Measurements from ENCODE around the gene STMND1. TPM values are rescaled to one million over a fixed set of nuclear protein-coding genes. Genes with fewer than 3 reads are reported as not detected.
A peak's percentile ranks its signal among the peaks of the same experiment; 100 is the strongest.

STMND1 gene
- total and polyA plus RNA-seq, 8 donors = not detected

GRCh38 chr6:17150096-17150495 lies 48.2 kb downstream of the STMND1 start:
- Histone ChIP-seq H3K4me3 (no peak overlapping the region), H3K4me1 (no peaks in the 10 kb centered on the region), H3K27ac (no peak overlapping the region), H3K36me3 (no peaks in the 10 kb centered on the region), H3K9me3 (peaks cover 0 to 16% (median 6%) of the 10 kb centered on the region in 4 donors), H3K27me3 (no peaks in the 10 kb centered on the region)
- DNase-seq = no peak
- no peak for TF ChIP-seq POLR2AphosphoS5 (IDR thresholded peaks at IDR 0.05)
- no peak for TF ChIP-seq POLR2A (IDR thresholded peaks at IDR 0.05)
- no peak for TF ChIP-seq EP300 (IDR thresholded peaks at IDR 0.05)
- TF ChIP-seq, protein P1, sequence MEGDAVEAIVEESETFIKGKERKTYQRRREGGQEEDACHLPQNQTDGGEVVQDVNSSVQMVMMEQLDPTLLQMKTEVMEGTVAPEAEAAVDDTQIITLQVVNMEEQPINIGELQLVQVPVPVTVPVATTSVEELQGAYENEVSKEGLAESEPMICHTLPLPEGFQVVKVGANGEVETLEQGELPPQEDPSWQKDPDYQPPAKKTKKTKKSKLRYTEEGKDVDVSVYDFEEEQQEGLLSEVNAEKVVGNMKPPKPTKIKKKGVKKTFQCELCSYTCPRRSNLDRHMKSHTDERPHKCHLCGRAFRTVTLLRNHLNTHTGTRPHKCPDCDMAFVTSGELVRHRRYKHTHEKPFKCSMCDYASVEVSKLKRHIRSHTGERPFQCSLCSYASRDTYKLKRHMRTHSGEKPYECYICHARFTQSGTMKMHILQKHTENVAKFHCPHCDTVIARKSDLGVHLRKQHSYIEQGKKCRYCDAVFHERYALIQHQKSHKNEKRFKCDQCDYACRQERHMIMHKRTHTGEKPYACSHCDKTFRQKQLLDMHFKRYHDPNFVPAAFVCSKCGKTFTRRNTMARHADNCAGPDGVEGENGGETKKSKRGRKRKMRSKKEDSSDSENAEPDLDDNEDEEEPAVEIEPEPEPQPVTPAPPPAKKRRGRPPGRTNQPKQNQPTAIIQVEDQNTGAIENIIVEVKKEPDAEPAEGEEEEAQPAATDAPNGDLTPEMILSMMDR (IDR thresholded peaks at IDR 0.05) = no peak
- intact Hi-C loops (cut with DNase I; ENCODE audit: low total_unique reads) = loop anchor here (10.0 kb wide), 1 partner anchor 655 kb away; no protein-coding TSS in a partner anchor
- 27 to 85% (median 63%) methylated on average over 2 of the region's 2 CpGs for WGBS, 5 donors

DNA sequence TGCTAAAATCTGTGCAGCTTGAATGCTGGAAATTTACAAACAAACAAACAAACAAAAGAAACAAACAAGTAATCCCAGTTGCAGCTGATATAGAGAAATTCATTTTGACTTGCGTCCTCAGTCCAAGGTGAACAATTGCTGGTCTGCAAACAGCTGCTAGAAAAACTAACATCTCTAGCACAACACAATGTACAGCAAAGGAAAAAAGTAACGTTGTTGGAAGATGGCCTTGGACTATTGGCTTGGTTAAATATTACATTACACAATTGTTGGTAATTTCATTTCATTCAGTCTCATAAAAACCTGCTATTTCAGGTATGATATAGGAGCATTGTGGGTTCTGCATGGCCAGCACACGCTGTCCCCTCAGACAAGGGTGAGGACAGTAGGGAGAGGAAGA lies 50.0 kb downstream of the STMND1 start:
- no peaks in the 10 kb centered on the region for H3K4me1 ChIP-seq
- H3K27ac ChIP-seq = no peak overlapping the region
- no peaks in the 10 kb centered on the region for H3K36me3 ChIP-seq
- no peaks in the 10 kb centered on the region for H3K27me3 ChIP-seq
- peaks cover 0 to 15% (median 6%) of the 10 kb centered on the region in 4 donors for H3K9me3 ChIP-seq
- intact Hi-C loops (cut with DNase I; ENCODE audit: low total_unique reads) = loop anchor here (10.0 kb wide), 1 partner anchor 653 kb away; no protein-coding TSS in a partner anchor
- no peak for DNase-seq
- TF ChIP-seq, protein P1 (IDR thresholded peaks at IDR 0.05) = no peak
- TF ChIP-seq POLR2AphosphoS5 (IDR thresholded peaks at IDR 0.05) (no peak), EP300 (IDR thresholded peaks at IDR 0.05) (no peak), POLR2A (IDR thresholded peaks at IDR 0.05) (no peak)
- H3K4me3 ChIP-seq = no peak overlapping the region
- 70 to 80% (median 74%) methylated on average over 3 of the region's 3 CpGs for WGBS, 5 donors

- no peak for DNase-seq
- Histone ChIP-seq H3K4me3 (no peak overlapping the region), H3K27me3 (no peaks in the 10 kb centered on the region), H3K36me3 (no peaks in the 10 kb centered on the region), H3K27ac (no peak overlapping the region), H3K4me1 (no peaks in the 10 kb centered on the region), H3K9me3 (peaks cover 0 to 15% (median 6%) of the 10 kb centered on the region in 4 donors)
- TF ChIP-seq EP300 (IDR thresholded peaks at IDR 0.05) (no peak), POLR2AphosphoS5 (IDR thresholded peaks at IDR 0.05) (no peak), POLR2A (IDR thresholded peaks at IDR 0.05) (no peak)
- TF ChIP-seq, protein P1 (IDR thresholded peaks at IDR 0.05) = no peak
- intact Hi-C loops (cut with DNase I; ENCODE audit: low total_unique reads) = loop anchor here (10.0 kb wide), 1 partner anchor 652 kb away; no protein-coding TSS in a partner anchor
Measured at GRCh38 chr6:17152703-17153102, 50.9 kb downstream of the STMND1 start.

- TF ChIP-seq EP300 (IDR thresholded peaks at IDR 0.05) (no peak), POLR2A (IDR thresholded peaks at IDR 0.05) (no peak)
- TF ChIP-seq, protein P1 (IDR thresholded peaks at IDR 0.05) = peak in 5 of 7 experiments; percentile 55 to 84 (median 71)
- peak; percentile 72 to 90 for DNase-seq
- intact Hi-C loops (cut with DNase I; ENCODE audit: low total_unique reads) = loop anchor here (5.0 to 10.0 kb wide), 2 partner anchors 431 to 648 kb away; no protein-coding TSS in a partner anchor
- Histone ChIP-seq H3K27ac (no peak overlapping the region), H3K4me1 (peaks cover 0 to 5% (median 0%) of the 10 kb centered on the region in 4 donors), H3K36me3 (no peaks in the 10 kb centered on the region), H3K4me3 (no peak overlapping the region), H3K9me3 (peaks cover 0 to 21% (median 6%) of the 10 kb centered on the region in 4 donors), H3K27me3 (no peaks in the 10 kb centered on the region)
- WGBS, 5 donors = 32 to 45% (median 40%) methylated on average over 4 of the region's 4 CpGs
Measured at GRCh38 chr6:17156112-17156921, 54.5 kb downstream of the STMND1 start.
